HG03469 (cell line): ENCODE data around the gene SPPL2B.
"Not testable (repeated sequence)": the region's sequence is repeated elsewhere in the genome, so short reads cannot be mapped to it uniquely, and the experiment has no call there.

Experiments
- ATAC-seq: cut with Tn5 transposase; IDR thresholded peaks from one replicate; pipeline ENCODE4 v1.9.1; 2021; ENCODE audit warnings: mild to moderate bottlenecking, moderate library complexity, moderate number of reproducible peaks; ENCODE audit not compliant: unreplicated experiment

Gene SPPL2B

GRCh38 chr19:2328401-2329148 is at the start of gene SPPL2B, which contains the start of gene LSM7:
TSS of gene SPPL2B (plus strand) at chr19:2328684. CDS start at chr19:2328710, 26 bp downstream.
TSS of gene LSM7 (minus strand) at chr19:2328586. CDS start at chr19:2328566, 20 bp downstream.
- no peak for ATAC-seq

GRCh38 chr19:2280633-2281264 is 47.7 kb upstream of the SPPL2B start:
- no peak for ATAC-seq

- ATAC-seq, result not testable (repeated sequence)
Observed at GRCh38 chr19:2281265-2282061, 47.0 kb upstream of the SPPL2B start.

- ATAC-seq, result no peak
Observed at GRCh38 chr19:2282062-2282861, 46.2 kb upstream of the SPPL2B start, which contains the start of gene PEAK3. TSS of gene PEAK3 (minus strand) at chr19:2282175. CDS start at chr19:2280931, 1,244 bp downstream.

DNA sequence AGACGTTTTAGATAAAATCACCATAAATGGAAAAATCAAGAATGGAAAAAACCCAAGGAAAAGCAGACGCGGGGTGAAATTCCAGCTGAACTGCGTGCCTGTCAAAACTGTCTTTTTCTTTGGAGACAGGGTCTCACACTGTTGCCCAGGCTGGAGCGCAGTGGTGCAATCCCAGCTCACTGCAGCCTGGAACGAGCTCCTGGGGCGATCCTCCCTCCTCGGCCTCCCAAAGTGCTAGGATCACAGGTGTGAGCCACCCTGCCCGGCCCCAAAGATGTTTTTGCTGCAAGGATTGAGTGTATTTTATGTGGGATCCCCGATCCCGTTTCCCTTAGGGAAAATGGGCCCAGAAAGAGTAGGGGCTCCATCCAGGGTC is 45.6 kb upstream of the SPPL2B start:
- no peak for ATAC-seq

DNA sequence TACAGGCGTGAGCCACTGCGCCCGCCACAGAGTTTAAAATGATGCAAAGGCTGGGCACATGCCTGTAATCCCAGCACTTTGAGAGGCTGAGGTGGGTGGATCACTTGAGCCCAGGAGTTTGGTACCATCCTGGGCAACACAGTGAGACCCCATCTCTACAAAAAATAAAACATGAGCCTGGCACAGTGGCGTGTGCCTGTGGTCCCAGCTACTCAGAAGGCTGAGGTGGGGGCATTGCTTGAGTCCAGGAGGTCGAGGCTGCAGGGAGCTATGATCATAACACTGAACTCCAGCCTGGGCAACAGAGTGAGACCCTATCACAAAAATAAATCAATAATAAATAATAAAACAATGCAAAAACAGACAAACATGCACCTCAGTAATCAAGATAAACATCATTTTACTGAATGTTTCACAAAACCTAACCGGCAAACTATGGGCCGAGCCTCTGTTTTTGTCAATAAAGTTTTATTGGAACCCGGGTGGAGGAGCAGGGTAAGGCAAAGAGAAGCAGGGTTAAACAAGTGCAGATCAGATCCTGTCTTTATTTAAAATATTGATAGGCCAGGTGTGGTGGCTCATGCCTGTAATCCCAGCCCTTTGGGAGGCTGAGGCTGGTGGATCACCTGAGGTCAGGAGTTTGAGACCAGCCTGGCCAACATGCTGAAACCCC is 44.5 kb upstream of the SPPL2B start:
- no peak for ATAC-seq

- ATAC-seq, result no peak
Observed at GRCh38 chr19:2286402-2287140, 41.9 kb upstream of the SPPL2B start.

GRCh38 chr19:2287585-2288337 is 40.7 kb upstream of the SPPL2B start:
- ATAC-seq, result no peak

DNA sequence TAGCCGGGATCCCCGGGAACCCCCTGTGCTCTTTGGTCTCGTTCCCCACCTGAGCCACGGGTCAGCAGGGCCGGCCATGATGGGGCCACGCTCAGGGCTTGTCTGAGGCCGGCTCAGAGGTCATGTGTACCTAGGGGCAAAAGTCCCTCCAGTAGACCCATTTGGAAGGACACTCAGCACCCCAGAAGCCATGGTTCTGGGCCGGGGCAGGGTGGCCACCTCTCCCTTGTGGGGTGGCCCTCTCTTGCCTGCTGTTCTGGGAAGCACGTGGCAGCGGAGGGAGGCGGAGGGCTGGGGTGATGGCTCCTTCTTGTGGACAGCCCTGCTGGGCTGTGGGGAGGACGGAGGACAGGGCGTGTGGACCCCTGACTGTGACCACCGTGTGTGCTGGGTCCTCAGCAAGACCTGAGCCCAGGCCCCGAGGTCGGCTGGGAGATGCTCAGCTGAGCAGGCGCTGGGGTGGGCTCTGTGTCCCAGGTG is 40.1 kb upstream of the SPPL2B start:
- ATAC-seq, result no peak

- no peak for ATAC-seq
Observed at GRCh38 chr19:2288818-2289713, 39.4 kb upstream of the SPPL2B start.

DNA sequence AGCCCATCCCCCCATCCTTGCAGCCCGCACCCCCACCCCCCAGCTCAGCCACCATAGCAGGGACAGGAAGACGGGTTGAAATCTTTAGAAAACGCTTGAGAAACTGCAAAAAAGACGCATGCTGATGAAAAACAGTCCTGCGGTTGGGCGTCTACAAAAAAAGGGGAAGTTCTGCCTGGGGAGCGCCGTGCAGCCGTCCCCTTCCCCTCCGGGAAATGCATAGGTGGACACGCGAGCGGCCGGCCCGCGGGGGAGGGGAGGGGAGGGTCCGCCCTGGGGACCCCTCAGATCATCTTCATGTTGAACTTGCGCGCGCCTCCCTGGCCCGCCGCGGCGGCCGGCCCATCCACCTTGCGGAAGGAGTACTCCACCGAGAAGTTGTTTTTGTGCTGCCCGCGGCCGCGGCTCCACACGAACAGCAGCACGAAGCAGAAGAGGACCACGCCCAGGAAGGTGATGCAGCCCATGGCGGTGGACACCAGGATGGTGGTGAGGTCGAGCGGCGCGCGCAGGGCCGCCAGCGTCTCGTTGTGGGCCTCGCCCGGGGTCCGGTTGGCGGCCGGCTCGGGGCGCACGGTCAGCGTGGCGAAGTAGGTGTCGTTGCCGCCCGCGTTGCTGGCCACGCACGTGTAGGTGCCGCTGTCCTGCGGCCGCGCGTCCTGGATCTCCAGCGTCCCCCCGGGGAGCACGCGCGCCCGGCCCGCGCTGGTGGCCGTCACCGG is 38.6 kb upstream of the SPPL2B start:
- no peak for ATAC-seq

GRCh38 chr19:2290441-2291184 is 37.9 kb upstream of the SPPL2B start:
- ATAC-seq, result no peak

- no peak for ATAC-seq
Observed at GRCh38 chr19:2291185-2291751, 37.2 kb upstream of the SPPL2B start.

DNA sequence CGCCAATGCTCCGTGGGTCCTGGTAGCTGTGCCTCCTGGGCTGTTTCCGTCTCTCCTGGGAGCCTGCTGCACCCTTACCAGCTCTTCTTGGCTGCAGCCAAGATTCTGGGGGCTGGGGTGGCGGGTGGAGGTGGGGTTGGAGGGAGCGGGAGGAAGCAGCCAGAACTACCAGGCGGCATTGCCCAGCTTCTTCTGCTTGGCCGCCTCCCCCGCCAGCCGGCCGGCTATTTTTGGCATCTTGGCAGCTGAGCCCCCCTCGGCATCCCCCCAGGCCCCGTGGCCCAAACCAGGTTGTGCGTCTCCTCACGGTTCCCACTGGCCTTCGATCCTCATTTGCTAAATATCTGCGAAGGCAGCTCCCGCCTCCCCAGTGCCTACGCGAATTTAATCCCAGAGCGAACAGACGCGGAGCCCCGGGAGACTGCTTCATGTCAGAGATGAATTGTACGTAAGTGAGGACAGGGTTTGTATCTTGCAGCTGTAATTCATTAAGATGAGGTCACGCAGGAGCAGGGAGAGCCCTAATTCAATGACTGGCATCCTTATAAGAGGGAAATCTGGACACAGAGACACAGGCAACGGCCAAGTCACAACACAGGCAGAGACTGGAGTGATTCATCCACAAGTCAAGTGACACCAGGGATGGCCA is 33.7 kb upstream of the SPPL2B start:
- no peak for ATAC-seq

GRCh38 chr19:2296141-2296540 is 32.3 kb upstream of the SPPL2B start:
- ATAC-seq, result no peak
